Astrocyte (in vitro differentiated cells and primary cell): ENCODE measurements around the gene CD109.

Experiments
- CTCF ChIP-seq: IDR thresholded peaks from 2 replicates; pipeline ENCODE4 v1.5.1; 2011; ENCODE audit warnings: low read depth, mild to moderate bottlenecking, inconsistent platforms, low read length, moderate library complexity; ENCODE audit not compliant: insufficient read depth
- EZH2 ChIP-seq: IDR thresholded peaks from 2 replicates; pipeline ENCODE4 v1.6.1; 2012; ENCODE audit warnings: mild to moderate bottlenecking, low read length, inconsistent platforms; ENCODE audit not compliant: insufficient read depth

GRCh38 chr6:73830119-73830518 lies 134.1 kb downstream of the CD109 start:
- TF ChIP-seq CTCF = no peak
- no peak for TF ChIP-seq EZH2
